ENCODE data around the gene BCAS1.

BCAS1 gene

GRCh38 chr20:54069501-54069971 lies 858 bp downstream of the BCAS1 start:
- Histone ChIP-seq H3K36me3 (no peaks in the 10 kb centered on the region), H3K27me3 (ENCODE audit: insufficient read depth, low read depth, severe bottlenecking) (peaks cover 77% of the 10 kb centered on the region), H3K27ac (no peak overlapping the region), H3K9me3 (ENCODE audit: severe bottlenecking) (no peaks in the 10 kb centered on the region), H3K4me3 (ENCODE audit: low read depth, low read length) (no peak overlapping the region)
- DNase-seq = no peak
- TF ChIP-seq, protein P1, sequence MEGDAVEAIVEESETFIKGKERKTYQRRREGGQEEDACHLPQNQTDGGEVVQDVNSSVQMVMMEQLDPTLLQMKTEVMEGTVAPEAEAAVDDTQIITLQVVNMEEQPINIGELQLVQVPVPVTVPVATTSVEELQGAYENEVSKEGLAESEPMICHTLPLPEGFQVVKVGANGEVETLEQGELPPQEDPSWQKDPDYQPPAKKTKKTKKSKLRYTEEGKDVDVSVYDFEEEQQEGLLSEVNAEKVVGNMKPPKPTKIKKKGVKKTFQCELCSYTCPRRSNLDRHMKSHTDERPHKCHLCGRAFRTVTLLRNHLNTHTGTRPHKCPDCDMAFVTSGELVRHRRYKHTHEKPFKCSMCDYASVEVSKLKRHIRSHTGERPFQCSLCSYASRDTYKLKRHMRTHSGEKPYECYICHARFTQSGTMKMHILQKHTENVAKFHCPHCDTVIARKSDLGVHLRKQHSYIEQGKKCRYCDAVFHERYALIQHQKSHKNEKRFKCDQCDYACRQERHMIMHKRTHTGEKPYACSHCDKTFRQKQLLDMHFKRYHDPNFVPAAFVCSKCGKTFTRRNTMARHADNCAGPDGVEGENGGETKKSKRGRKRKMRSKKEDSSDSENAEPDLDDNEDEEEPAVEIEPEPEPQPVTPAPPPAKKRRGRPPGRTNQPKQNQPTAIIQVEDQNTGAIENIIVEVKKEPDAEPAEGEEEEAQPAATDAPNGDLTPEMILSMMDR (IDR thresholded peaks at IDR 0.05; ENCODE audit: low read depth, low read length) = no peak

GRCh38 chr20:54068966-54069365 lies 1.4 kb downstream of the BCAS1 start:
- Histone ChIP-seq H3K27ac (no peak overlapping the region), H3K4me3 (ENCODE audit: low read depth, low read length) (no peak overlapping the region), H3K27me3 (ENCODE audit: insufficient read depth, low read depth, severe bottlenecking) (peaks cover 80% of the 10 kb centered on the region), H3K36me3 (no peaks in the 10 kb centered on the region), H3K9me3 (ENCODE audit: severe bottlenecking) (no peaks in the 10 kb centered on the region)
- TF ChIP-seq, protein P1 (IDR thresholded peaks at IDR 0.05; ENCODE audit: low read depth, low read length) = no peak
- DNase-seq = no peak

GRCh38 chr20:54068495-54068894 lies 1.9 kb downstream of the BCAS1 start:
- TF ChIP-seq, protein P1 (IDR thresholded peaks at IDR 0.05; ENCODE audit: low read depth, low read length) = no peak
- no peaks in the 10 kb centered on the region for H3K36me3 ChIP-seq
- DNase-seq = no peak
- no peaks in the 10 kb centered on the region for H3K9me3 ChIP-seq (ENCODE audit: severe bottlenecking)
- H3K4me3 ChIP-seq (ENCODE audit: low read depth, low read length) = no peak overlapping the region
- H3K27me3 ChIP-seq (ENCODE audit: insufficient read depth, low read depth, severe bottlenecking) = peaks cover 80% of the 10 kb centered on the region
- no peak overlapping the region for H3K27ac ChIP-seq

DNA sequence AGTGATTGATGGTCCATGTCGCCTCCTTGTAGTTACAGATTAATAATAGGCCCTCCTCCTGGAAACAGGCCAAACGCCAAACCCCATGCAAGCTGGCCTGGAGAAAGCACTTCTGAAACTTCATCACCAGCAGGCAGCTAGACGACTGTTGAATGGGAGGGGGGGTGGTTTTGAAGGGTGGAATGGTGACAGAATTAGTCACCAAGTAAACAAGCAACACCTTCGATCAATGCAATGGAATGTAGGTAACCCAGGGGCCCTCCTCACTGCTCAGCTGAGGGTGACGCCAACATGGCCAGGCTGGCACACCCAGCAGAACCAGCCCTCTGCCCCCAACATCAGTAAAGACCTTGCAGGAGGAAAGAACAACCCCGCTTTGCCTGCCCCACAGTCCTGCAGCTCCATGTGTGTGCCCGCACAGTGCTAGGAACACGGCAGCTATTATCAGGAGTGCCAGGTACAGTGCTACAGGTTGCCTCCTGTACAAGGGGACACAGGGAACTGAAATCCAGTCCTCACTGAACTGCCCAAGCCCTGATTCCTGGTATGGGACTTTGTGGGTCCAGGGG lies 2.7 kb downstream of the BCAS1 start:
- no peaks in the 10 kb centered on the region for H3K9me3 ChIP-seq (ENCODE audit: severe bottlenecking)
- TF ChIP-seq, protein P1 (IDR thresholded peaks at IDR 0.05; ENCODE audit: low read depth, low read length) = no peak
- no peak for DNase-seq
- peaks cover 87% of the 10 kb centered on the region for H3K27me3 ChIP-seq (ENCODE audit: insufficient read depth, low read depth, severe bottlenecking)
- H3K4me3 ChIP-seq (ENCODE audit: low read depth, low read length) = no peak overlapping the region
- no peaks in the 10 kb centered on the region for H3K36me3 ChIP-seq
- H3K27ac ChIP-seq = no peak overlapping the region

DNA sequence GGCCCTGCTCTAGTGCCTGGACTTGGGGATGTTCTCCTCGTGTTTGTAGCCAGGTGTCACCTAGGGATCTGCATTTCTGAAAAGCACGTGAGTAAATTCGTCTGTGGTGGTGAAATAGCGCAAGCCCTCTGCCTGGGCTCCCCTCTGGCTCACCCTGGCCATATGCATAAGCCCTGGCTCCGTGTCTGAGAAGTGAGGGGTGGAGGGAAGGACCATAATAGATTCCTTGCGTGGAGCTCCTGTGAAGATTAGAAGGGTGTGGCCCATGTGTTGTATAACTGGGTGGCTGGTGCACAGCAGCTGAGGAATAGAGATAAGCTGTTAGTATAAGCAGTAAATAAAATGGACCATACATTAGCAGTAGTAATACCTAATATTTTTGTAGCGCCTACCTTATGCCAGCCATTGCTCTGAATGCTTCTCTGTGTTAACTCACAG lies 4.8 kb downstream of the BCAS1 start:
- peaks cover 91% of the 10 kb centered on the region for H3K27me3 ChIP-seq (ENCODE audit: insufficient read depth, low read depth, severe bottlenecking)
- no peak for DNase-seq
- no peak overlapping the region for H3K4me3 ChIP-seq (ENCODE audit: low read depth, low read length)
- H3K36me3 ChIP-seq = no peaks in the 10 kb centered on the region
- TF ChIP-seq, protein P1 (IDR thresholded peaks at IDR 0.05; ENCODE audit: low read depth, low read length) = no peak
- no peak overlapping the region for H3K27ac ChIP-seq
- no peaks in the 10 kb centered on the region for H3K9me3 ChIP-seq (ENCODE audit: severe bottlenecking)

GRCh38 chr20:54064939-54065338 lies 5.5 kb downstream of the BCAS1 start:
- no peaks in the 10 kb centered on the region for H3K9me3 ChIP-seq (ENCODE audit: severe bottlenecking)
- no peak overlapping the region for H3K27ac ChIP-seq
- no peaks in the 10 kb centered on the region for H3K36me3 ChIP-seq
- DNase-seq = no peak
- TF ChIP-seq, protein P1 (IDR thresholded peaks at IDR 0.05; ENCODE audit: low read depth, low read length) = no peak
- no peak overlapping the region for H3K4me3 ChIP-seq (ENCODE audit: low read depth, low read length)
- peaks cover 87% of the 10 kb centered on the region for H3K27me3 ChIP-seq (ENCODE audit: insufficient read depth, low read depth, severe bottlenecking)

Data from WERI-Rb-1 (cell line).